Mammary epithelial cell (primary cell): ENCODE measurements around the gene MED29.

Experiments
- CTCF ChIP-seq, 2 donors: IDR thresholded peaks in 1 of 2; conservative IDR thresholded peaks in 1 of 2; 2 replicates each; pipeline ENCODE4 v1.5.1; 2011 to 2012; ENCODE audit warnings: inconsistent platforms in 2 of 2, low read length in 2 of 2, mild to moderate bottlenecking in 2 of 2, control low read depth in 1 of 2, low read depth in 1 of 2; ENCODE audit not compliant: insufficient read depth in 1 of 2; ENCODE audit errors: extremely low read depth in 1 of 2
- EZH2 ChIP-seq: IDR thresholded peaks from 2 replicates; pipeline ENCODE4 v1.6.1; 2012; ENCODE audit warnings: low read length, inconsistent platforms, borderline replicate concordance

- no peak for TF ChIP-seq CTCF (conservative IDR thresholded peaks at IDR 0.05 in 1 of 2, IDR thresholded peaks at IDR 0.05 in 1 of 2; ENCODE audit: extremely low read depth in 1 of 2, insufficient read depth in 1 of 2, low read depth in 1 of 2, low read length in 2 of 2)
- TF ChIP-seq EZH2, result no peak
These were observed 9.9 kb downstream of the MED29 start for GRCh38 chr19:39401070-39401548.
